NCI-H2196 (cell line): Measurements from ENCODE around the gene TOPBP1.

Experiments used
- DNase-seq: peaks from one replicate; lab custom pipeline; 2025; ENCODE audit not compliant: unreplicated experiment; lab: John Stamatoyannopoulos, UW

The TOPBP1 gene

DNA sequence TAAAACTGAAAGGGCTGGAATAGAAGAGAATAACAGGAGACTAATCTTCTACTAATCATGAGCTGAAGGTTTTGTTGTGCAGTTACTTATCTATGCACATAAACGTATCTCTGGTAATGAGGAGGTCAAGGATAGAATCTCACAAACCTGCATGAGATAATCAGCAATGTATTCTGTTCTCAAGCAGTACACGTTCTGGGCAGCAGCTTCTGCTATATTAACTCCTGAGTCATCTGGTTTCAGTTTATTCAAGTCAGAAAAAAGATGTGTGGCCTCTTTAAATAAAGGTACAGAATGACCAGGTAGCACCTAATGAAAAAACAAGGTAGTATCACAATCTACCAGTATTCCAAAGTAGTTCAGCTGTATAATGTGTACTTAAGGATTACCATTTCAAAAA lies 53.4 kb downstream of the TOPBP1 start:
- DNase-seq = no peak

DNA sequence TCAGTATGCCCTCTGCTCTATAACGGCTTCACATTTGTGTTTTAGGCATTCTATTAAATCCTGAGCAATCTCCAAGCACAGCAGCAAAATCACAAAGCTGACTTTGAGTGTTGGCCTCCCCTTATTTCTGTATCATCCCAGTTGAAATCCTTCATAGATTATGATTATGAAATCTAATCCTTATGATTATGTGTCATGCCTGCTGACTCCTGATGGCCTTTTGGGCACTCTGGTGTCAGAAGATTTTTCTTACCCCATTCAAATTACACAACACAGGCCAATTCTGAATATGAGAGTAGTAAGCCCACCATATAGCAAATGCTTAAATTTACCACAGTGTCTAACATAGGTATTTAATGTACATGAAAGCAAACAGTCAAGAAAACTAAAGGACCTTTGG lies 53.9 kb downstream of the TOPBP1 start:
- DNase-seq = no peak

DNA sequence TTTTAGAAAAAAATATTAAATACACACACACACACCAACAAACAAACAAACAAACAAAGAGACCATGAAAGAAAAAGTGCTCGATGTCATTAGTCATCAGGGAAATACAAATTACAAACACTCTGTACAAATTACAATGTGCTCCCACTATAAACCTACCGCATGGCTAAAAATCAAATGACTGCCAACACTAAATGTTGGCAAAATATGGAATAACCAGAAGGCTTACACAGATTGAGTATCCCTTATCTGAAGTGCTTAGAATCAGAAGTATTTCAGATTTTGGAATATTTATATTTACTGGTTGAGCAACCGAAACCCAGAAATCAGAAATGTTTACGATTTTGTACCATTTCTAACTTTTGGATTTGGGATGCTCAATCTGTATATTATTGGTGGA lies 54.8 kb downstream of the TOPBP1 start:
- no peak for DNase-seq

DNA sequence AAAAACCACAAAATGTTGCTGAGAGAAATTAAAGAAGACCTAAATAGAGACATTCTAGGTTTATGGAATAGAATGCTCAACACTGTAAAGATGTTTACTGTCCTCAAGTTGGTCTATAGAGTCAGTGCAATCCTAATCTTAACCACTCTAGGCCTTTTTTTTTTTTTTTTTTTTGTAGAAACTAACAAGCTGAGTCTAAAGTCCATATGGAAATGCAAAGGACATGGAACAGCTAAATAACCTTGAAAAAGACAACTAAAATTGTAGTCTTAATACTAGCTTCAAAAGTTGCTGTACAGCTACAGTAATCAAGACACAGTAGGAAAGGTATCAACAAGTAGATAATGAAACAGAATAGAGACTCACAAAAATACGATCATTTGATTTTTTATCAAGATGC lies 55.4 kb downstream of the TOPBP1 start:
- DNase-seq = no peak

DNA sequence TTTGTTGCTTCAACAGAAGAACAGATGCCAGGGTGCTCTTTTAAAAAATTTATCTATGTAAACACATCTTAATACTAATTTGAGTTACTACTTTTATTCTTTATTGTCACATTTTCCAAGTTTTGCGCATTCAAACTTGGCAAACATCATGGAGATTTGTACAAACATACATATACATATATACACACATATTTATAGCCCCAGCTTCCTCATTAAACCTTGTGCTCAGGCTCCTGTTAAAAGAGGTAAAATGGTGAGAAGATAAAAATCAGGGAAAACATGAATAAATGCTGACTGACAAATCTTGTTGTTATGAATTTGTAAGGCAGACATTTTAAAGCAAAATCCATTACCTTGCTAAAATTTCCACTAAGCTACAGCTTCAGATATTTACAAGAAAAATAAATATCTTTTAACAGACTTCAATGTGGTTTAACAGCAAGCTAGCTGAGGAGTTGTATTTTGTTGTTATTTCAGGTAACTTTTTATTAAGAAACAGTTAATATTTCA lies 61.1 kb downstream of the TOPBP1 start:
- DNase-seq = no peak

DNA sequence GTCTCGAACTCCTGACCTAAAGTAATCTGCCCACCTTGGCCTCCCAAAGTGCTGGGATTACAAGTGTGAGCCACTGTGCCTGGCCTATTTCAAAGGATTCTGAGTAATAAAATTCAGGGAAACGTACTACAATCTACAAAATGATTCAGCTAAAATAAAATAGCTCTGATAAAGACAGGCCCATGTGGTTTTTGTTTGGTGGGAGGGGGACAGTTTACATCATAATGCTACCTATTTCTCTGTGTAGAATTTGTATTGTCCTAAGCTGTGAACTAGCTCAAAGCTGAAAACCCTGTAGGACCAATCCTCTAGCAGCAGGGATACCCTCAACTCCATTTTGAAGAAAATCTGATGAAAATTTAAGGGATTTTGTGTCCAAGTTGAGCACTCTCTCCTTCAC lies 62.5 kb downstream of the TOPBP1 start:
- DNase-seq = no peak

DNA sequence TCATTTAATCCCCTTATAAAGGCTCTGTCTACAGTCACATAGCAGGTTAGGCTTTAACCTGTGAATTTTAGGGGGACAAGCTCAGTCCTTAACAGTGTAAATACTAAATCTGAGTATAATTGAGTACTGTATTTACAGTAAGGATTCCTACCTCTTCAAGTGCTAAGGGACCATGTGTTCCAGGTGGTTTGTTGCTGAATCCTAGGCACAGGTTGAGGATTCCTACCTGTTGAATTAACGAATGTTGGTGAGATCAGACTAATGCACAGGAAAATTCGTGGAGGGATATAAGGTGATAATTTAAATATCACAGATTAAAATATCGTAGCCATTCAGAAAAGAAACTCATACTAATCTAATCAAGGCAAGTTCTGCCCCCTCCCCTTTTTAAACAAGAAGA lies 63.3 kb downstream of the TOPBP1 start:
- DNase-seq = no peak

DNA sequence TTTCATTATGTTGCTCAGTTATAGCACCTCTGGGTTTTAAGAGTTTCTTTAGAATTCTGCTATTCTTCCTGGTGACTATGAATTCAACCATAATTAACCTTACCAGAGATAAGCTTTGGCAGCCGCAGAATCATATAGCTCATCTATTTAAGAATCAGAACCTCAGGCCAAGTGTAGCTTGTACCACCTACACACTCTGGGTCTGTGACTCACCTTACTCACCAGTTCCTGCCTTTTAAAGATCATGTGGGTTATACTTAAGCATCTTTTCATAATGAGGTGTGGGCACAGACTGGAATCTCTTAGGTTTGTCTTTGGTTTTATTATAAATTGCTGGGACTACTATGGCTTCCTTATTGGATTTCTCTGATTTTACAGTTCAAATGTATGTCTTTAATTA lies 66.4 kb downstream of the TOPBP1 start:
- no peak for DNase-seq

DNA sequence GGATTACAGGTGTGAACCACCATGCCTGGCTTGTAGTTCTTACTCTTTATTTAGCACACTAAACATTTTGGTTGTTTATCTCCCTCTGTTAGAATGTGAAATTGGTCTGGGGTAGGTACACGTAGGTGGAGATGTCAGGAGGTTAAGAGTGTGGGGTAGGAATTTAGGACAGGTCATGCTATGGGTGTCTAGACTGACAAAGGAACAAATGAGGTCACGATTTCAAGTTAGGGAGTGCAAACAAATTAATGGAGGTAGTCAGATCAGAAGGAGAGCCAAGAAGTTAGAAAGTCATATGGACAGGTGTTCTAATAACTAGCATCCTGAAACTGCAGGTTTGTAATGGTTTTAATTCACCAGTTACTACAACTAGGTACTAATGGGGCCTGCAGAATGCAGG lies 68.5 kb downstream of the TOPBP1 start:
- DNase-seq = no peak

DNA sequence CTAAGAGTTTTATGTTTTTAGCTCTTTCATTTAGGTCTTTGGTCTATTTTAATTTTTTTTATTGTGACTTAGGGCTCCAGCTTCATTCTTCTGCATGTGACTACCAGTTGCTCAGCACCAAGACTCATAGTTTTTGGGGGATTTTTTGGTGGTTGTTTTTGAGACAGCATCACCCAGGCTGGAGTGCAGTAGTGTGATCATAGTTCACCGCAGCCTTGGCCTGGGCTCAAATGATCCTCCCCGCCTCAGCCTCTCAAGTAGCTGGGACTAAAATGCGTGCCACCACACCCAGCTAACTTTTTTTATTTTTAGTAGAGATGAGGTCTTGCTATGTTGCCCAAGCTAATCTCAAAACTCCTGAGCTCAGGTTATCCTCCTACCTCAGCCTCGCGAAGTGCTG lies 68.9 kb downstream of the TOPBP1 start:
- DNase-seq = no peak

DNA sequence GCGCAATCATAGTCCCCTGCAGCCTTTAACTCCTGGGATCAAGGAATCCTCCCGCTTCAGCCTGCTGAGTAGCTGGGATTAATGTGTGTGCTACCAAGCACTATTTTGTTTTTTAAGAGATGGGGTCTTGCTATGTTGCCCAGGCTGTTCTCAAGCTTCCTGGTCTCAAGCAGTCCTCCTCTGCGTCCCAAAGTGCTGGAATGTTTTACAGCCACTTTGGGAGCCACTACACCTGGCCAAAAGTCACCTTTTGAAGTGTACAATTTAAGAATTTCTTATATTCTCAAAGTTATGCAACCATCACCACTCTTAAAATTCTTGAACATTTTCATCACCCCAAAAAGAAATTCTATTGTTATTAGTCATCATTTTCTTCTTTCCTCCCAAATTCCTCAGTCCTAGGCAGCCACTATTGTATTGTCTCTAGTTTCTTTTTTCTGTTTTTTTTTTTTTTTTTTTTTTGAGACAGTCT lies 70.4 kb downstream of the TOPBP1 start:
- DNase-seq = no peak

DNA sequence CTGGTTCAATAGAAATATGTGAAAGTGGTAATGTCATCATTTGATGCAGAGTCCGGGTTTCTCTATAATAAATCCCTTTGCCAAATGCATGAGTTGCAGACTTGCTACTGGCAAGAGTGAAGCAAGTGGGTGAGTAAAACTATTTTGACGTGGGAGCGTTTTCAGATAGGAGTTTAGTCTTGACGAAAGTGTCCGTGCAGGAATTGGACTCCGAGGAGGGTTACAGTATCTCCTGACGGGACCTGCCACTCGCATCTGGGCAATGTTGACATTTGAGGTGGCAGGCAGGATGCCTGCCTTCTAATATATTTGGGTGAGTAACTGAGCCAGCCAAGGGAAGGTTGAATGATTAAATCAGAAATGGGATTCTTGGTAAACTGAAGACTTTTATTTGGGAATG lies 72.2 kb downstream of the TOPBP1 start:
- no peak for DNase-seq

DNA sequence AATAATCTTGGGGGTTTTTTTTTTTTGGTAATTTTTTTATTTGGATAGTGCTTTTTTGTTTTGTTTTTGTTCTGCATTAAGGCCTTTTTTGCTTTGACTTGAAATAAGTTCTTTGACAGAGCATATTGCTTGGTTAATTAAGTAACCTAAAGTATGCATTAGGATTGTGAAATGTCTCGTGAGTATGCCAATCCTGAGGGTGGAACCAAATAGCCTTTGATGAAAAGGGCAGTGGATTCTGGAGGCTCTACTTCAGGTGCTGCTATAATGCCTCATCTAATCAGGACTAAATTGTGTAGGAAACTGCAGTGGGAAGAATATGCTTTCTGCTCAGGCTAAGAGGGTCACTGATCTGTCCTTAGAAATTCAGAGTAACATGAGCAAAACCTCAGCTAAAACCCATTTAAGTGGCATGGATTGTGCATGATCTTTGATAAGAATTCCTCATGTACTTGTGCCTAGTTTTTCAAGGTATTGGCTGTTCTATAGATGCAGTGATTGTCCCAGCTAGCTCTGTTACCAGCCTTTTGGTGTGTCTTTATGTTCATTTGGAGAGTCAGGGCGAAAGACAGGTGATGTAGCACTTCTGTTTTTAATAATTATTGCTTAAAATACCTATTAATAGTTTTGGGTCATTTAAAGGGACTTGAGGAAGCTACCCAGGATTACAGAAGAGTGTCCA lies 72.8 kb downstream of the TOPBP1 start:
- no peak for DNase-seq

DNA sequence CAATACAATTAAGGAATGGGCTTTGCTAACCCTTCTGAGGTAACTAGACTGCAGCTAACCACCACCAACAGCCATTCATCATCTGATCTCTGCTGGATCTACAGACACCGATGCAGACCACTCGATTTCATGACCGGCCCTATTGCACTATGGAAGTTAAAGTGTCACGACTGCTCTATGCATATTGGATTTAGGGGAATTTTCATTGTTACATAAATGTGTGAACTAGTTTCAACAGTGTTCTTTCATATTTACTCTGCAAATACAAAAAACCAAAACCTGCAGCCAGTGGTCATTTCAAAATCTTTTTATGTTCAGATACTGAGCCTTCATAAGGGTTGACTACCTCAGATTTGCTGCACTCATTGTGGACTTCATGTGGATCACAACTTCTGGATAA lies 73.7 kb downstream of the TOPBP1 start:
- no peak for DNase-seq

DNA sequence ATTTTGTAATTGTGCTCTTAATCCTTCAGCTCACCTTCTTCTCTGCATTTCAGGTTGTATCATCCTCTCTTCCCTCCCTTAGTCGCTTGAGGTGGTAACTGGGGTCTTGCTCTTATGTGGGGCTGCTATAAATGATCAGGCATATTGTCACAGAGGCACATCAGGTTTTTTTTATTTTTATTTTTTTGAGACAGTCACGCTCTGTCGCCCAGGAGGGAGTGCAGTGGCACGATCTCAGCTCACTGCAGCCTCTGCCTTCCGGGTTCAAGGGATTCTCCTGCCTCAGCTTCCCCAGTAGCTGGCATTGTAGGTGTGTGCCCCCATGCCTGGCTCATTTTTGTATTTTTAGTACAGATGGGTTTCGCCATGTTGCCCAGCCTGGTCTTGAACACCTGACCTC lies 78.3 kb downstream of the TOPBP1 start:
- no peak for DNase-seq

DNA sequence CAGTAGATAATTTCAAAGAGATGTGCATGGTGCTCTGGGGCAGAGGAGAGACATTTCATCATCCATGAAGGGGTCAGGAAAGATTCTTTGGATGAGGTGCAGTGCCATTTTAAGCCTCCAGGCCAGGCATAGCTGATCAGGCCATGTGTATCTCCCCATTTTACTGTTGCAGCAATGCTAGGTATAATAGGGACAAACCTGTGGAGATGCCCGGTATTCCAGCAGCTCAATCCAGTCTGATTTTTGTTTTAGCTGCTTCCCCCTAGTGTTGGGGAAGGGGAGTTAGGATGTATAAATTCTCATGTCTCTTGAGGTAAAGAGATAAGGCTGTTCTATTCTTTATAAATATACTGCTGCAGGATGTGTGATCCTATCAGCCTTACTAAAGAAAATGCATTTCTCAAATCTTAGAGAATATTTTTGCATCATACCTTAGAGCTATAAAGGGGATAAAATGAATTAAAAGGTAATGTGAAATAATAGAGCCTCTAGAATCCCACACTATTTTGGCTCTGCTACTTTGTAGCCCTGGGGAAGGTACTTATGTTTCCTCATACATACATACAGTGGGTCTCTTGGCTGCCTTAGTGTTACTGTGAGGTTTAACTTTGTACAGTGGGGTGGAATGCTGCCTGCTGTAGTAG lies 83.1 kb downstream of the TOPBP1 start:
- no peak for DNase-seq

DNA sequence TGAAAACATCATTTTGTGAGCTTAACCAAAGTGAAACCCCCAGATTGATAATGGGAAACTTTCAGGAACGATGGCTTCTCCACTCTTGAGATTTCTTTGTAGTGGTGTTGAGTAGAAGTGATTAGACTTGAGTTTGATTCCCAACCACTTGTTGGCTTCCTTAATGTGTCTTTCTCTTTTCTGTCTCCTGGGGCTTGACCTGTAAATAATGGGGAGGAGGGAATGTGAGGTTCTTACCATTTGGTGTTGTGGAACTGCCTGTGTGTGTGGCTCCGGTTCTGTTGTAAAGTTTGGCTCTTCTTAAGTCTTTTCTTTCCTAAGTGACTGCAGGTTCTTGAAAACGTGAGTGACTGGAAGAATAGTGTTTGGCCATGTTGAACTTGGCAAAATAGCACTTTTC lies 85.6 kb downstream of the TOPBP1 start:
- no peak for DNase-seq

DNA sequence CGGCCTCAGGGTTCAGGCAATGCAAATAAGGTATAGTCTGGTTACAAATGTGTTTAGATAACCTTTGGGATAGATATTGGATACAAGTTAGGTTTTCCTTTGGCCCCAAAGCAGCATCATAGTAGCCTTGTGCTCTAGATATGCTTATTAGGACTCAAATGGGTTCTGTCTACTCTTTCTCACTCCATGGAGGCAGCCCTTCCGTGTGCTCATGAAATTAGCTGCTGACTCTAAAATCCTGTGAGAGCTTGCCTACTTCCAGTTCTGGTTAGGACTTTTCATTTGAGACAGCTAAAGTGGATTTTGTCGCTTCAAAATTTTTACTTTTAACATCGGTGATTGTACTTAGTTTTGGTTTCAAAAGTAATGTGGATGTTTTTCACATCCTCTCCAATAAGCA lies 86.7 kb downstream of the TOPBP1 start:
- DNase-seq = no peak

DNA sequence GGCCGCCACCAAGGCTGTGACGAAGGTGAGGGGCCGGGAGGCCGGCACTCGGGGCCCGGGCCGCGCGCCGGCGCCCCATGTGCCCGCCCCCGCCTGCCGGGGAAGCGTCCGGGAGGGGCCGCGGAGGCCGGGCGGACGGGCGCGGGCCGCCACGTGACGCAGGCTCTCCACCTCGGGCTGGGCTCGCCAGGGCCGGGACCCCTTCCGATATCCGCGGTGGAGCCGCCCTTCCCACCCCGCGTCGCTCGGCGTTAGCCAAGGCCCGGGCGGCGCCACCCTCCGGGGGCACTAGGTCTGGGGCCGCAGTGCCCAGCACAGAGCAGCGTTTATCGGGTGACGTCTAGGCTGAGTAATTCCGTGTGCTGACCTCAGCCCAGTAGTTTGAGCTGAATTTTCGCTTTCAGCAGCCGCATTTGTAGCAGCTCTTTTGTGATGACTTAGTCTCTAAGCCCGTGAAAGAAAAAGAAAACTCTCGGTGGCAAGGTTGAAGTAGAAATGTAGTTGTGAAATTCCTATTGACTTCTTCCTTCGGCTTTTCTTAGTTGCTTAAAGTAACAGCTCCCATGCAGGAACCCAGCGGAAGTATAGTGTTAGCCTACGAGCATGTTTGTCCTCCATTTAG lies 87.4 kb downstream of the TOPBP1 start:
- no peak for DNase-seq

DNA sequence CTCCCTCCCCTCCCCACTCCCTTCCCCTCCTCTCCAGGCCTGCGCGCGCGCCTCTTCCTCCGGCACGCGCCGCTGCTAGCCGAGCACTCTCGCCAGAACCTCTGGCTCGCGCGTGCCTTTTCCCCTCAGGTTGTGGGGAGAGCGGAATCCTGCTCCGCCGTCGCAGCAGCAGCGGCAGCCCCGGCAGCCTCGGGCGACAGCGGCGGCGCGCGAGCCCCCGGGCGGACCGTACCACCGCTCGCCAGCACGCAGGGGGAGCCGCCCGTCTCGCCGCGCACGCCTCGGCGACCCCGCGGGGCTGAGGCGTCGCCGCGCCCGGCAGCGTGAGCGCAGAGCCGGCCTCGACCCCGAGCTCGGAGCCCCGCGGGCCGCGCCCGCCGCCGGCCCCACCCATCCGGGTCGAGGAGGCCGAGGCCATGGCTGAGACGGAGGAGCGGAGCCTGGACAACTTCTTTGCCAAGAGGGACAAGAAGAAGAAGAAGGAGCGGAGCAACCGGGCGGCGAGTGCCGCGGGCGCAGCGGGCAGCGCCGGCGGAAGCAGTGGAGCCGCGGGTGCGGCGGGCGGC lies 88.0 kb downstream of the TOPBP1 start, which contains the start of gene CDV3:
CDV3 (plus strand) TSS at position 58 of the 566 bp plus-strand sequence; CDS start at position 417, 359 bp downstream.
- DNase-seq = no peak

DNA sequence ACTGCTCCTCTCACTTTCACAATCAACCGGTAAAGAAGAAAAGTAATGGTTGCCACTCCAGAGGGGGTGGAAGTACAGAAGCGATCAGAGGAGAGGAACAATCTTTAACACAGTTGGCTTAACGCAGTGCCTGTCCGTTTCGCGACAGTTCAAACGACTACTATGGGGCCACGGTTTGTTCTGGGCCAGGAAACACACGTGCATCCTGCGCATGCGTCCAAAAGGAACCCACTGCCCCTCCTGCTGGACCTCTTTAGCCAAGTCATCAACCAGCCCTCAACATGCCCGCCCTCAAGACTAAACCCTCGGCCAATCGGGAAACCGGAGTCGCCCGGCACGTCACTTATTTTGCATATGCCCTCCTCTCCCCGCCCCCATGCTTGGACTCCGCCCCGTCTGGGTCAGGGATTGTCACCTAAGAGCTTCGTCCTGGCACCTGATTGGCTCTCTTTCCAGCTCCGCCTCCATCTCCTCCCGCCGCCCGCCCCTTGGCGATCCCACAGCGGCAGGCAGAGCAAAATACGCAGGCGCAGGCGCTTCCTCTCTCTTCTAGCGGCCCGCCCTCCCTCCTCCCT lies 88.6 kb downstream of the TOPBP1 start:
- no peak for DNase-seq
